Measurements from ENCODE around the gene RPP40. TPM values are rescaled to one million over a fixed set of nuclear protein-coding genes. Genes with fewer than 3 reads are reported as not detected.

Gene RPP40
- total and polyA plus RNA-seq, 2 of the 13 experiments (the other 11 are each of a cell fraction or from before 2014, with no cell fraction given), result 18.0 to 41.2 TPM

GRCh38 chr6:5030596-5031136, 26.8 kb upstream of the RPP40 start (continued):
- TF ChIP-seq, protein P1, sequence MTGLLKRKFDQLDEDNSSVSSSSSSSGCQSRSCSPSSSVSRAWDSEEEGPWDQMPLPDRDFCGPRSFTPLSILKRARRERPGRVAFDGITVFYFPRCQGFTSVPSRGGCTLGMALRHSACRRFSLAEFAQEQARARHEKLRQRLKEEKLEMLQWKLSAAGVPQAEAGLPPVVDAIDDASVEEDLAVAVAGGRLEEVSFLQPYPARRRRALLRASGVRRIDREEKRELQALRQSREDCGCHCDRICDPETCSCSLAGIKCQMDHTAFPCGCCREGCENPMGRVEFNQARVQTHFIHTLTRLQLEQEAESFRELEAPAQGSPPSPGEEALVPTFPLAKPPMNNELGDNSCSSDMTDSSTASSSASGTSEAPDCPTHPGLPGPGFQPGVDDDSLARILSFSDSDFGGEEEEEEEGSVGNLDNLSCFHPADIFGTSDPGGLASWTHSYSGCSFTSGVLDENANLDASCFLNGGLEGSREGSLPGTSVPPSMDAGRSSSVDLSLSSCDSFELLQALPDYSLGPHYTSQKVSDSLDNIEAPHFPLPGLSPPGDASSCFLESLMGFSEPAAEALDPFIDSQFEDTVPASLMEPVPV (CRISPR knock-in tag; IDR thresholded peaks at IDR 0.05), result no peak
- TF ChIP-seq GABPA (IDR thresholded peaks at IDR 0.05; ENCODE audit: low read depth, low read length), result no peak
- TF ChIP-seq GABPA (CRISPR knock-in tag; IDR thresholded peaks at IDR 0.05; ENCODE audit: low read depth), result peak; percentile 83
- TF ChIP-seq HNRNPUL1 (IDR thresholded peaks at IDR 0.05; ENCODE audit: low read depth, low read length), result no peak
- TF ChIP-seq, protein P2, sequence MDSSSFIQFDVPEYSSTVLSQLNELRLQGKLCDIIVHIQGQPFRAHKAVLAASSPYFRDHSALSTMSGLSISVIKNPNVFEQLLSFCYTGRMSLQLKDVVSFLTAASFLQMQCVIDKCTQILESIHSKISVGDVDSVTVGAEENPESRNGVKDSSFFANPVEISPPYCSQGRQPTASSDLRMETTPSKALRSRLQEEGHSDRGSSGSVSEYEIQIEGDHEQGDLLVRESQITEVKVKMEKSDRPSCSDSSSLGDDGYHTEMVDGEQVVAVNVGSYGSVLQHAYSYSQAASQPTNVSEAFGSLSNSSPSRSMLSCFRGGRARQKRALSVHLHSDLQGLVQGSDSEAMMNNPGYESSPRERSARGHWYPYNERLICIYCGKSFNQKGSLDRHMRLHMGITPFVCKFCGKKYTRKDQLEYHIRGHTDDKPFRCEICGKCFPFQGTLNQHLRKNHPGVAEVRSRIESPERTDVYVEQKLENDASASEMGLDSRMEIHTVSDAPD (CRISPR knock-in tag; IDR thresholded peaks at IDR 0.05), result no peak
- peak; percentile 35 for TF ChIP-seq SKI (IDR thresholded peaks at IDR 0.05; ENCODE audit: partially characterized antibody)
- TF ChIP-seq, protein P3, sequence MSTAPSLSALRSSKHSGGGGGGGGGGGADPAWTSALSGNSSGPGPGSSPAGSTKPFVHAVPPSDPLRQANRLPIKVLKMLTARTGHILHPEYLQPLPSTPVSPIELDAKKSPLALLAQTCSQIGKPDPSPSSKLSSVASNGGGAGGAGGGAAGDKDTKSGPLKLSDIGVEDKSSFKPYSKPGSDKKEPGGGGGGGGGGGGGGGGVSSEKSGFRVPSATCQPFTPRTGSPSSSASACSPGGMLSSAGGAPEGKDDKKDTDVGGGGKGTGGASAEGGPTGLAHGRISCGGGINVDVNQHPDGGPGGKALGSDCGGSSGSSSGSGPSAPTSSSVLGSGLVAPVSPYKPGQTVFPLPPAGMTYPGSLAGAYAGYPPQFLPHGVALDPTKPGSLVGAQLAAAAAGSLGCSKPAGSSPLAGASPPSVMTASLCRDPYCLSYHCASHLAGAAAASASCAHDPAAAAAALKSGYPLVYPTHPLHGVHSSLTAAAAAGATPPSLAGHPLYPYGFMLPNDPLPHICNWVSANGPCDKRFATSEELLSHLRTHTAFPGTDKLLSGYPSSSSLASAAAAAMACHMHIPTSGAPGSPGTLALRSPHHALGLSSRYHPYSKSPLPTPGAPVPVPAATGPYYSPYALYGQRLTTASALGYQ (CRISPR knock-in tag; IDR thresholded peaks at IDR 0.05), result no peak
- TF ChIP-seq, protein P4, sequence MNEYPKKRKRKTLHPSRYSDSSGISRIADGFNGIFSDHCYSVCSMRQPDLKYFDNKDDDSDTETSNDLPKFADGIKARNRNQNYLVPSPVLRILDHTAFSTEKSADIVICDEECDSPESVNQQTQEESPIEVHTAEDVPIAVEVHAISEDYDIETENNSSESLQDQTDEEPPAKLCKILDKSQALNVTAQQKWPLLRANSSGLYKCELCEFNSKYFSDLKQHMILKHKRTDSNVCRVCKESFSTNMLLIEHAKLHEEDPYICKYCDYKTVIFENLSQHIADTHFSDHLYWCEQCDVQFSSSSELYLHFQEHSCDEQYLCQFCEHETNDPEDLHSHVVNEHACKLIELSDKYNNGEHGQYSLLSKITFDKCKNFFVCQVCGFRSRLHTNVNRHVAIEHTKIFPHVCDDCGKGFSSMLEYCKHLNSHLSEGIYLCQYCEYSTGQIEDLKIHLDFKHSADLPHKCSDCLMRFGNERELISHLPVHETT (CRISPR knock-in tag; conservative IDR thresholded peaks at IDR 0.05), result no peak
- TF ChIP-seq, protein P5, sequence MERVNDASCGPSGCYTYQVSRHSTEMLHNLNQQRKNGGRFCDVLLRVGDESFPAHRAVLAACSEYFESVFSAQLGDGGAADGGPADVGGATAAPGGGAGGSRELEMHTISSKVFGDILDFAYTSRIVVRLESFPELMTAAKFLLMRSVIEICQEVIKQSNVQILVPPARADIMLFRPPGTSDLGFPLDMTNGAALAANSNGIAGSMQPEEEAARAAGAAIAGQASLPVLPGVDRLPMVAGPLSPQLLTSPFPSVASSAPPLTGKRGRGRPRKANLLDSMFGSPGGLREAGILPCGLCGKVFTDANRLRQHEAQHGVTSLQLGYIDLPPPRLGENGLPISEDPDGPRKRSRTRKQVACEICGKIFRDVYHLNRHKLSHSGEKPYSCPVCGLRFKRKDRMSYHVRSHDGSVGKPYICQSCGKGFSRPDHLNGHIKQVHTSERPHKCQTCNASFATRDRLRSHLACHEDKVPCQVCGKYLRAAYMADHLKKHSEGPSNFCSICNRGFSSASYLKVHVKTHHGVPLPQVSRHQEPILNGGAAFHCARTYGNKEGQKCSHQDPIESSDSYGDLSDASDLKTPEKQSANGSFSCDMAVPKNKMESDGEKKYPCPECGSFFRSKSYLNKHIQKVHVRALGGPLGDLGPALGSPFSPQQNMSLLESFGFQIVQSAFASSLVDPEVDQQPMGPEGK (CRISPR knock-in tag; IDR thresholded peaks at IDR 0.05), result peak; percentile 27; the same call in 1 of the 2 replicates
- 0 out of 2 replicates have a peak, but pooled peaks have one; percentile 41 for TF ChIP-seq CEBPG (CRISPR knock-in tag; IDR thresholded peaks at IDR 0.05)
- TF ChIP-seq, protein P6, sequence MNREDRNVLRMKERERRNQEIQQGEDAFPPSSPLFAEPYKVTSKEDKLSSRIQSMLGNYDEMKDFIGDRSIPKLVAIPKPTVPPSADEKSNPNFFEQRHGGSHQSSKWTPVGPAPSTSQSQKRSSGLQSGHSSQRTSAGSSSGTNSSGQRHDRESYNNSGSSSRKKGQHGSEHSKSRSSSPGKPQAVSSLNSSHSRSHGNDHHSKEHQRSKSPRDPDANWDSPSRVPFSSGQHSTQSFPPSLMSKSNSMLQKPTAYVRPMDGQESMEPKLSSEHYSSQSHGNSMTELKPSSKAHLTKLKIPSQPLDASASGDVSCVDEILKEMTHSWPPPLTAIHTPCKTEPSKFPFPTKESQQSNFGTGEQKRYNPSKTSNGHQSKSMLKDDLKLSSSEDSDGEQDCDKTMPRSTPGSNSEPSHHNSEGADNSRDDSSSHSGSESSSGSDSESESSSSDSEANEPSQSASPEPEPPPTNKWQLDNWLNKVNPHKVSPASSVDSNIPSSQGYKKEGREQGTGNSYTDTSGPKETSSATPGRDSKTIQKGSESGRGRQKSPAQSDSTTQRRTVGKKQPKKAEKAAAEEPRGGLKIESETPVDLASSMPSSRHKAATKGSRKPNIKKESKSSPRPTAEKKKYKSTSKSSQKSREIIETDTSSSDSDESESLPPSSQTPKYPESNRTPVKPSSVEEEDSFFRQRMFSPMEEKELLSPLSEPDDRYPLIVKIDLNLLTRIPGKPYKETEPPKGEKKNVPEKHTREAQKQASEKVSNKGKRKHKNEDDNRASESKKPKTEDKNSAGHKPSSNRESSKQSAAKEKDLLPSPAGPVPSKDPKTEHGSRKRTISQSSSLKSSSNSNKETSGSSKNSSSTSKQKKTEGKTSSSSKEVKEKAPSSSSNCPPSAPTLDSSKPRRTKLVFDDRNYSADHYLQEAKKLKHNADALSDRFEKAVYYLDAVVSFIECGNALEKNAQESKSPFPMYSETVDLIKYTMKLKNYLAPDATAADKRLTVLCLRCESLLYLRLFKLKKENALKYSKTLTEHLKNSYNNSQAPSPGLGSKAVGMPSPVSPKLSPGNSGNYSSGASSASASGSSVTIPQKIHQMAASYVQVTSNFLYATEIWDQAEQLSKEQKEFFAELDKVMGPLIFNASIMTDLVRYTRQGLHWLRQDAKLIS (CRISPR knock-in tag; IDR thresholded peaks at IDR 0.05), result no peak
- peak; percentile 58; the same call in 1 of the 2 replicates for TF ChIP-seq PHF20 (CRISPR knock-in tag; IDR thresholded peaks at IDR 0.05)
- peak; percentile 54; the same call in 1 of the 2 replicates for TF ChIP-seq CBX5 (CRISPR knock-in tag; IDR thresholded peaks at IDR 0.05; ENCODE audit: borderline replicate concordance)
- no peak for TF ChIP-seq KLF13 (CRISPR knock-in tag; IDR thresholded peaks at IDR 0.05)
- no peak for TF ChIP-seq ZNF704 (CRISPR knock-in tag; IDR thresholded peaks at IDR 0.05; ENCODE audit: borderline replicate concordance)
